Upper lobe of right lung (tissue), 1 donor: ENCODE results near the gene CFAP161. TPM values are rescaled to one million over a fixed set of nuclear protein-coding genes. Genes with fewer than 3 reads are reported as not detected.

Experiments
- ATAC-seq: fragments of 200-7000 bp; cut with Tn5 transposase; one replicate; pipeline ENCODE4 v1.9.1; 2020; ENCODE audit warnings: mild to moderate bottlenecking, moderate library complexity
- DNase-seq: peaks from one replicate; pipeline ENCODE4 v3.0.0-alpha.2; 2020
- H3K27ac ChIP-seq: fragments of 200-600 bp; one replicate; pipeline ENCODE4 v1.8.0; 2022
- H3K27me3 ChIP-seq: fragments of 200-600 bp; one replicate; pipeline ENCODE4 v1.8.0; 2022; ENCODE audit warnings: mild to moderate bottlenecking
- H3K36me3 ChIP-seq: fragments of 200-600 bp; one replicate; pipeline ENCODE4 v1.8.0; 2022
- H3K4me1 ChIP-seq: fragments of 200-600 bp; one replicate; pipeline ENCODE4 v1.8.0; 2022
- H3K4me3 ChIP-seq: fragments of 200-600 bp; one replicate; pipeline ENCODE4 v1.8.0; 2022; ENCODE audit warnings: mild to moderate bottlenecking
- H3K9me3 ChIP-seq: fragments of 200-600 bp; one replicate; pipeline ENCODE4 v1.8.0; 2022
- intact Hi-C: fragments of 100-400 bp; cut with DNase I; formaldehyde crosslinking; loops from one replicate; pipeline ENCODE4 v1.11.0; 2022
- total RNA-seq: library from RNA; stranded (reverse); fragmentation: NEBNext Ultra II Directional; extraction: Animal tissue kit (Norgen Biotek cat#: 25700); gene quantifications from one replicate; pipeline ENCODE4 v1.2.1, GENCODE V29; 2021
- TF ChIP-seq, protein P1 (sequence below): fragments of 200-600 bp; IDR thresholded peaks from one replicate; pipeline ENCODE4 v1.8.0; 2022; ENCODE audit warnings: antibody characterized with exemption
- donor health status: DM: no; HTN: yes; CAD: no; lungs with severe emphysema.

CFAP161 gene
- total RNA-seq, 1 donor from 2014 or later = 1.3 TPM

DNA sequence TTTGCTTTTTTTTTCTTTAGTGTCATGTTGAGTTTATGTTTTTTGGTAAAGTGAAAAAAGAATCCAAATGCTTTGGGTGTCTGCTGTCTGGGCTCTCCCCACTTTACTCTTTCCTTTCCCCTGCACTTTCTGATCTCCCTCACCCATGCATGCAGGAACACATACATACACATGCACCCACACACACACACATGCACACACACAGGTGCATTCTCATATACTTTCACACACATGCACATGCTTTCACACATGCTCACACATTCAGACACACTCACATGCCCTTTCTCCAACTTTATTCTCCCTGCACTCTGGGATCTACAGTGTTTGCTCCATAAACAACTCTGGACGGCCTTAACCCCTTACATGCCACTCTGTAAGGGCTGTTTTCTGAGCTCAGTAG is 46.4 kb upstream of the CFAP161 start:
- H3K27ac ChIP-seq = no peak overlapping the region
- TF ChIP-seq, protein P1, sequence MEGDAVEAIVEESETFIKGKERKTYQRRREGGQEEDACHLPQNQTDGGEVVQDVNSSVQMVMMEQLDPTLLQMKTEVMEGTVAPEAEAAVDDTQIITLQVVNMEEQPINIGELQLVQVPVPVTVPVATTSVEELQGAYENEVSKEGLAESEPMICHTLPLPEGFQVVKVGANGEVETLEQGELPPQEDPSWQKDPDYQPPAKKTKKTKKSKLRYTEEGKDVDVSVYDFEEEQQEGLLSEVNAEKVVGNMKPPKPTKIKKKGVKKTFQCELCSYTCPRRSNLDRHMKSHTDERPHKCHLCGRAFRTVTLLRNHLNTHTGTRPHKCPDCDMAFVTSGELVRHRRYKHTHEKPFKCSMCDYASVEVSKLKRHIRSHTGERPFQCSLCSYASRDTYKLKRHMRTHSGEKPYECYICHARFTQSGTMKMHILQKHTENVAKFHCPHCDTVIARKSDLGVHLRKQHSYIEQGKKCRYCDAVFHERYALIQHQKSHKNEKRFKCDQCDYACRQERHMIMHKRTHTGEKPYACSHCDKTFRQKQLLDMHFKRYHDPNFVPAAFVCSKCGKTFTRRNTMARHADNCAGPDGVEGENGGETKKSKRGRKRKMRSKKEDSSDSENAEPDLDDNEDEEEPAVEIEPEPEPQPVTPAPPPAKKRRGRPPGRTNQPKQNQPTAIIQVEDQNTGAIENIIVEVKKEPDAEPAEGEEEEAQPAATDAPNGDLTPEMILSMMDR = no peak
- ATAC-seq (no peak), DNase-seq (no peak)
- no peak overlapping the region for H3K4me3 ChIP-seq
- intact Hi-C loops = loop anchor here (10.0 kb wide), 1 partner anchor 63 kb away; no protein-coding TSS in a partner anchor
- H3K36me3 ChIP-seq = no peaks in the 10 kb centered on the region
- H3K4me1 ChIP-seq = peaks cover 9% of the 10 kb centered on the region
- H3K9me3 ChIP-seq = no peaks in the 10 kb centered on the region
- H3K27me3 ChIP-seq = peaks cover 4% of the 10 kb centered on the region

- TF ChIP-seq, protein P1 = no peak
- DNase-seq (no peak), ATAC-seq (no peak)
- no peaks in the 10 kb centered on the region for H3K36me3 ChIP-seq
- no peak overlapping the region for H3K27ac ChIP-seq
- H3K4me3 ChIP-seq = no peak overlapping the region
- H3K9me3 ChIP-seq = no peaks in the 10 kb centered on the region
- intact Hi-C loops = loop anchor here (10.0 kb wide), 1 partner anchor 64 kb away; no protein-coding TSS in a partner anchor
- H3K27me3 ChIP-seq = peaks cover 4% of the 10 kb centered on the region
- H3K4me1 ChIP-seq = peaks cover 11% of the 10 kb centered on the region
Observed at GRCh38 chr15:81088470-81089013, 45.5 kb upstream of the CFAP161 start.

DNA sequence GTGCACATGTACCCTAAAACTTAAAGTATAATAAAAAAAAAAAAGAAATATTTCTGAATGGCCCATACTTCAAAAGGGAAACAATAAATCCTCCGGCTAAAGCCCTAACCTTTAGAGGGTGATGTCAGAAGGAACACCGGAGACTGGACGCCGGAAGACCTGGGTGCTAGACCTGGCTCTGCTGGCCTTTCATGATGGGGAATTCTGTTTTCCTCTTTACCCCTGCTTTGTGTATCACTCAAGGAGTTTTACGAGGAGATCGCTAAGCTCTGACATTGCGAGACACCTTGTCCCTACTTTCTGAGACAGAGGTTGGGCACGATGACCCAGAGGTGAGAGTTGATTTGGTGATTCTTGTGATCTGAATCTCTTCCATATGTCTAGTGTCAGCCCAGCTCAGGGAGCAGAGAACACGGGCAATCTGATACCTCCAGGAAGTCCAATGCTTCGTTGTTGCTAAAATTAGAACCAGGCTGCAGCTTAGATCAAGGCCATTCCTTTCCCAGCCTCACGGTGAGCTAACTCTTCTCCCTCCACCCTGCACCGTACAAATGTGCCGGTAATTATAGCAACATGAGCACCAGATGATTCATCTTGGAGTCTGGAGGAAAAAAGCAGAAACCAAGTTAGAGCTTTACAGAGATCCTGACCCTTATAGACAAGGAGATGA is 42.0 kb upstream of the CFAP161 start:
- Histone ChIP-seq H3K4me3 (no peak overlapping the region), H3K4me1 (peaks cover 11% of the 10 kb centered on the region), H3K9me3 (no peaks in the 10 kb centered on the region), H3K27ac (no peak overlapping the region), H3K36me3 (no peaks in the 10 kb centered on the region), H3K27me3 (peaks cover 9% of the 10 kb centered on the region)
- intact Hi-C loops = no loop called here
- DNase-seq (no peak), ATAC-seq (peak; percentile 40)
- TF ChIP-seq, protein P1 = no peak

GRCh38 chr15:81092559-81092902 is 41.5 kb upstream of the CFAP161 start:
- peaks cover 9% of the 10 kb centered on the region for H3K27me3 ChIP-seq
- TF ChIP-seq, protein P1 = no peak
- no peaks in the 10 kb centered on the region for H3K9me3 ChIP-seq
- intact Hi-C loops = no loop called here
- H3K4me3 ChIP-seq = no peak overlapping the region
- no peaks in the 10 kb centered on the region for H3K36me3 ChIP-seq
- H3K27ac ChIP-seq = no peak overlapping the region
- peaks cover 11% of the 10 kb centered on the region for H3K4me1 ChIP-seq
- ATAC-seq (no peak), DNase-seq (no peak)

GRCh38 chr15:81093961-81094360 is 40.1 kb upstream of the CFAP161 start:
- ATAC-seq (no peak), DNase-seq (no peak)
- Histone ChIP-seq H3K4me3 (no peak overlapping the region), H3K27ac (no peak overlapping the region), H3K9me3 (no peaks in the 10 kb centered on the region), H3K36me3 (no peaks in the 10 kb centered on the region), H3K27me3 (peaks cover 14% of the 10 kb centered on the region), H3K4me1 (peaks cover 11% of the 10 kb centered on the region)
- intact Hi-C loops = no loop called here
- TF ChIP-seq, protein P1 = no peak
